GM18505 (cell line): ENCODE results near the gene NFATC3.
"Not testable (repeated sequence)": the region's sequence is repeated elsewhere in the genome, so short reads cannot be mapped to it uniquely, and the experiment has no call there.

Experiments
- ATAC-seq: cut with Tn5 transposase; IDR thresholded peaks from one replicate; pipeline ENCODE4 v1.9.1; 2021; ENCODE audit not compliant: unreplicated experiment
- POLR2A ChIP-seq: IDR thresholded peaks from 4 replicates; pipeline ENCODE4 v1.6.1; 2011; ENCODE audit warnings: borderline replicate concordance; ENCODE audit not compliant: insufficient read depth, insufficient read length; ENCODE audit errors: extremely low read depth

The NFATC3 gene

DNA sequence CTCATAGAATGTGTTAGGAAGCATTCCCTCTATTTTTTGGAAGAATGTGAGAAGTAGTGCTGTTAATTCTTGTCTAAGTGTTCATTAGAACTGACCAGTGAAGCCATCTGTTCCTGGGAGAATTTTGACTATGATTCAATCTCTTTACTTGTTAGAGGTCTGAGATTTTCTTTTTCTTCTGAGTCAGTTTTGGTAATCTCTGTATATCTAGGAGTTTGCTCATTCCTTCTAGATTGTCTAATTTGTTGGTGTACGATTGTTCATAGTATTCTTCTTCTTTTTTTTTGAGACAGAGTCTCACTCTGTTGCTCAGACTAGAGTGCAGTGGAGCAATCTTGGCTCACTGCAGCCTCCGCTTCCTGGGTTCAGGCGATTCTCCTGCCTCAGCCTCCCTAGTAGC is 20.4 kb downstream of the NFATC3 start:
- no peak for ATAC-seq
- no peak for TF ChIP-seq POLR2A

DNA sequence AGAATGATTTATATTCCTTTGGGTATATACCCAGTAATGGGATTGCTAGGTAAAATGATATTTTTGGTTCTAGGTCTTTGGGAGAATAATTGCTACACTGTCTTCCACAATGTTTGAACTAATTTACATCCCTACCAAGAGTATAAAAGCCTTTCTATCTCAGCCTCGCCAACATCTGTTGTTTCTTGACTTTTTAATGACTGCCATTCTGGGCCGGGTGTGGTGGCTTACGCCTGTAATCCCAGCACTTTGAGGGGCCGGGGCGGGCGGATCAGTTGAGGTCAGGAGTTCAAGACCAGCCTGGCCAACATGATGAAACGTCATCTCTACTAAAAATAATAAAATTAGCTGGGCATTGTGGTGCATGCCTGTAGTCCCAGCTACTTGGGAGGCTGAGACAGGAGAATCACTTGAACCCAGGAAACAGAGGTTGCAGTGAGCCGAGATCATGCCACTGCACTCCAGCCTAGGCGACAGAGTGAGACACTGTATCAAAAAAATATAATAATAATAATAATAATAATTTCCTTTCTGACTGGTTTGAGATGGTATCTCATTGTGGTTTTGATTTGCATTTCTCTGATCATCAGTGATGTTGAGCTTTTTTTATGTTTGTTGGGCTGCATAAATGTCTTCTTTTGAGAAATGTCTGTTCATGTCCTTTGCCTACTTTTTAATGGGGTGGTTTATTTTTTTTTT is 22.2 kb downstream of the NFATC3 start:
- not testable (repeated sequence) for ATAC-seq

DNA sequence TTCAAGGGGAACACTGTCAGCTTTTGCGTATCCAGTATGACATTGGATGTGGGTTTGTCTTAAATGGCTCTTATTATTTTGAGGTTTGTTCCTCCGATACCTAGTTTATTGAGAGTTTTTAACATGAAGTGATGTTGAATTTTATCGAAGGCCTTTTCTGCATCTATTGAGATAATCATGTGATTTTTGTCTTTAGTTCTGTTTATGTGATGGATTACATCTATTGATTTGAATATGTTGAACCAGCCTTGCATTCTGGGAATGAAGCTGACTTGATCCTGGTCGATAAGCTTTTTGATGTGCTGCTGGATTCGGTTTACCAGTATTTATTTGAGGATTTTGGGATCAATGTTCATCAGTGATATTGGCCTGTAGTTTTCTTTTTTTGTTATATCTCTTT is 24.0 kb downstream of the NFATC3 start:
- ATAC-seq, result not testable (repeated sequence)

DNA sequence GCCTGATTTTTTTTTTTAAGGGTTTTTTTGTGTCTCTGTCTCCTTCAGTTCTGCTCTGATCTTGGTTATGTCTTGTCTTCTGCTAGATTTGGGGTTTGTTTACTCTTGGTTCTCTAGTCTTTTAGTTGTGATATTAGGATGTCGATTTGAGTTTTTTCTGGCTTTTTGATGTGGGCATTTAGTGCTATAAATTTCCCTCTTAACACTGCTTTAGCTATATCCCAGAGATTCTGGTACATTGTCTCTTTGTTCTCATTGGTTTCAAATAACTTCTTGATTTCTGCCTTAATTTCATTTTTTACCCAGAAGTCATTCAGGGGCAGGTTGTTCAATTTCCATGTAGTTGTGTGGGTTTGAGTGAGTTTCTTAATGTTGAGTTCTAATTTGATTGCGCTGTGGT is 25.4 kb downstream of the NFATC3 start:
- ATAC-seq, result not testable (repeated sequence)

DNA sequence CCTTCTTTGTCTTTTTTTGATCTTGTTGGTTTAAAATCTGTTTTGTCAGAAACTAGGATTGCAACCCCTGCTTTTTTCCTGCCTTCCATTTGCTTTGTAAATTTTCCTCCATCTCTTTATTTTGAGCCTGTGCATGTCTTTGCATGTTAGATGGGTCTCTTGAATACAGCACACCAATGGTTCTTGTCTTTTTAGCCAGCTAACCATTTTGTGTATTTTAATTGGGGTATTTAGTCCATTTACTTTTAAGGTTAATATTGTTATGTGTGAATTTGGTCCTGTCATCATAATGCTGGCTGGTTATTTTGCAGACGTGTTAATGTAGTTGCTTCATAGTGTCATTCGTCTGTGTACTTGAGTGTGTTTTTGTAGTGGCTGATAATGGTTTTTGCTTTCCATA is 26.2 kb downstream of the NFATC3 start:
- no peak for ATAC-seq
- no peak for TF ChIP-seq POLR2A

DNA sequence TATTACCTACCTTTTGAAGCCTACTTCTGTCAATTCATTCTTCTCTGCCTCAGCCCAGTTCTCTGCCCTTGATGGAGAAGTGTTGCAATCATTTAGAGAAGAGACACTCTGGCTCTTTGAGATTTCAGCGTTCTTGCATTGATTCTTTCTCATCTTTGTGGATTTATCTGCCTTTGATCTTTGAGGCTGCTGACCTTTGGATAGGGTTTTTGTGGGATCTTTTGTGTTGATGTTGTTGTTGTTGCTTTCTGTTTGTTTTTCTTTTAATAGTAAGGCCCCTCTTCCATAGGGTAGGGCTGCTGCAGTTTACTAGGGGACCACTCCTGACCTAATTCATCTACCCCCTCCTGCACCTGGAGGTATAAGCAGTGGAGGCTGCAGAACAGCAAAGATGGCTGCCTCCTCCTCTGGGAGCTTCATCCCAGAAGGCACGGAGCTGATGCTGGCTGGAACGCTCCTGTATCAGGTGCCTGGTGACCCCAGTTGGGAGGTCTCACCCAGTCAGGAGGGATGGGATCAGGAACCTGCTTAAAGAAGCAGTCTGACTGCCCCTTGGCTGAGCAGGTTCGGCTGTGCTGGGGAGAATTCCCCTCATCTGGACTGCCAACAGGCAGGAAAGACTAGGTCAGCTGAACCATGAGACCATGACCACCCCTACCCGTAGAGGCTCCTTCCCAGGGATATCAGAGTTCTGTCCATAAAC is 28.0 kb downstream of the NFATC3 start:
- ATAC-seq, result no peak

DNA sequence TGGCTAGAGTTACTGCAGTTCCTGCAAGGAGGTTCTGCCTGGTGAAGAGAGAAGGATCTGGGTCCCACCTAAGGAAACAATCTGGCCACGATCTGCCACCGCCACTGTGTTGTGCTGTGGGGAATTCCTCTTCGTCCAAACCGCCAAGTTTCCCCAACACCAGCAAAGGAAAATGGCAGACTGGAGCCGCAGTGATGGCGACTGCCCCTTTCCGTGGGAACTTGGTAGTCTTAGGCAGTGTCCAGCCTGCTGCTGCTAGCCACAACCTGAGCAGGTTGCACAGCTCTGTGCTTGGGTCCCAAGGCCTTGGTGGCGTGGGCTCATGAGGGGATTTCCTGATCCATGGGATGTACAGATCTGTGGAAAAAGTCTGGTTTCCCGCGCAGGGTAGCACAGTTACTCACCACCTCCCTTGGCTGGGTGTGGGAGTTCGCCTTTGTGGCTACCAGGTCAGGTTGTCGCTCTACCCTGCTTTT is 28.6 kb downstream of the NFATC3 start:
- no peak for ATAC-seq
- no peak for TF ChIP-seq POLR2A

More for the DNA sequence above, 28.0 kb downstream of the NFATC3 start:
- TF ChIP-seq POLR2A, result no peak

DNA sequence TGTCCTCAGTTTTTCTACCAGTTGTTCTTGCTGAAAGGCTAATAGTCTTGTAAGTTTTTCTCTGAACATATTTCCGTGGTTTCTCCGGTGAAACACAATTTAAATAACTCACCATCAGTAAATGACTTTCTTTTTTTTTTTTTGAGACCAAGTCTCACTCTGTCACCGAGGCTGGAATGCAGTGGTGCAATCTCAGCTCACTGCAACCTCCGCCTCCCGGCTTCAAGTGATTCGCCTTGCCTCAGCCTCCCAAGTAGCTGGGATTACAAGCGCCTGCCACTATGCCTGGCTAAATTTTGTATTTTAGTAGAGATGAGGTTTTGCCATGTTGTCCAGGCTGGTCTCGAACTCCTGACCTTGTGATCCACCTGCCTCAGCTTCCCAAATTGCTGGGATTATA is 29.8 kb downstream of the NFATC3 start:
- not testable (repeated sequence) for ATAC-seq

DNA sequence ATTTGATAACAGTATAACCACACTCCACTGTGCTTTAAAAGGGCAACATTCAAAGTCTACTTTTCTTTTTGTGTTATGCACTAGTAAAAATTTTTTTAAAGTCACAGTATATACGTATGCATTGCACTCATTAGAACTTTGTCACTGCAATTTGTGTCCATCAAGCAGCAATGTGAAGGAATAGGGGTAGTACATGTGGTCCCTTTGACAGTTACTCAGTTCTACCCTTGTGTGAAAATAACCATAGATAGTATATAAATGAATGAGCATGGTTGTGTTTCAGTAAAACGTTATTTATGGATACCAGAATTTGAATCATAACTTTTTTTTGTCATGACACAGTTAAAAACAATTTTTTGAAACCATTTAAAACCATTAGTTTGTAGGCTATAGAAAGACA is 30.7 kb downstream of the NFATC3 start:
- no peak for TF ChIP-seq POLR2A
- ATAC-seq, result no peak

DNA sequence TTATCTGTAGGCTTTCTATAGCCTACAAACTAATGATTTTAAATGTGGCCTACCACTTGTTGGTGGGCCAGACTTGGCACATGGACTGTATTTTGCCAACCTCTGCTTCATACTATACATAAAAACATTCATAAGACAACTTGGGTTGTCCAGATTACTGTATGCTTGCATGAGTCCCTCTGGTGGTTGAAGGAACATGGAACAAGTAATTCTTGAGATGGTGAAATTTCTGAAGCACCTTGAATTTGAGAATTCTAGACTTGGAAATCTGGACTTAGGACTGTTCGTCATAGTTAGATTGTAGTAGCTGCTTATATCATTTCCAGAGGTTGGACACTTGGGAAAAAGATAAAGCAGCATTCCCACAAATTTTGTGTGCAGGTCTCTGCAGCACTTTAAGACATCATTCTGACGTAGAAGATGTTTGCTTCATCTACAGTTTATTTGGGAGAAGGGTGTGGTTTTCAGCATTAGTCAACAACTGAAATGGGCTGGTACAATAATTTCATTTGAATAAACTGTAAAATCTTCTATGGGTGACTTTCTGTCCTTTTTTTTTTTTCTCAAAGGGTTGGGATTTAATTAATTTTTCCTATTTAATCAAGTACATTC is 31.2 kb downstream of the NFATC3 start:
- no peak for TF ChIP-seq POLR2A
- no peak for ATAC-seq

DNA sequence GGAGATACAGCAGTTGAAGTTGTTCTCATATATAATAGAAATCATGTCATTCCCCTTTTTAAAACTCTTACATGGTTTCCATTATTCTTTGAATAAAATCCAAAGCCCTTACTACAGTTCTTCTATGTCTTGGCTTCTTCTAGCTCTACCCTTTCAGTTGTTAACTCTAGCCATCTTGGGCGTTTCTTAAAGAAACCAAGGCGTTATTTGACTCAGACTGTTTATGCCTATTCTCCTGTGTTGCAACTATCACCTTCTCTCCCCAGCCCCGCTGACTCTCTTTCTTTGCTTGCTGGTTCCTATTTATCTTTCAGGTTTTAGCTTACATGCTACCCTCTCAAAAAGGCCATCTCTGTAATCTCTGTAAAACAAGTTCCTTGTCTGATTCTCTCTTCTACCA is 32.7 kb downstream of the NFATC3 start:
- no peak for TF ChIP-seq POLR2A
- ATAC-seq, result no peak

DNA sequence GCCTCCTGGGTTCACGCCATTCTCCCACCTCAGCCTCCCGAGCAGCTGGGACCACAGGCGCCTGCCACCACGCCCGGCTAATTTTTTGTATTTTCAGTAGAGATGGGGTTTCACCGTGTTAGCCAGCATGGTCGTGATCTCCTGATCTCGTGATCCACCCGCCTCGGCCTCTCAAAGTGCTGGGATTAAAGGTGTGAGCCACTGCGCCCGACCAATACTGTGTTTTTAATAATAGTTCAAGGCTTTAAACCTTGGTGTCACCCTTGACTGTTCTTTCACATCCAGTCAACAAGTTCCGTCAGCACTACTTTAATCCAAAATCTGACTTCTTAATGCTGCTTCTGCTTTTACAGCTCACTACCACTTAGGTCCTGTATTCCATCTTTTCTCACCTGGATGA is 33.8 kb downstream of the NFATC3 start:
- not testable (repeated sequence) for ATAC-seq

DNA sequence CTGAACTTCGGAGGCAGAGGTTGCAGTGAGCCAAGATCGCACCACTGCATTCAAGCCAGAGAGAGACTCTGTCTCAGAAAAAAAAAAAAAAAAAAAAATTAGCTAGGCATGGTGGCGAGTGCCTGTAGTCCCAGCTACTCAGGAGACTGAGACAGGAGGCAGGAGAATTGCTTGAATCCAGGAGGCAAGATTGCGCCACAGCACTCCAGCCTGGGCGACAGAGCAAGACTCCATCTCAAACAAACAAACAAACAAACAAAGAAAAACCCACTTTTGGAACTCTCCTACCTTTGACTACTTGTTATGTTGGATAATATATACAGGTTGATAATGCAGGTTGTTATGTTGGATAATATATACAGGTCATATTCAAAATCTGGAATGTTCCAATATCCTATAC is 35.3 kb downstream of the NFATC3 start:
- not testable (repeated sequence) for ATAC-seq

DNA sequence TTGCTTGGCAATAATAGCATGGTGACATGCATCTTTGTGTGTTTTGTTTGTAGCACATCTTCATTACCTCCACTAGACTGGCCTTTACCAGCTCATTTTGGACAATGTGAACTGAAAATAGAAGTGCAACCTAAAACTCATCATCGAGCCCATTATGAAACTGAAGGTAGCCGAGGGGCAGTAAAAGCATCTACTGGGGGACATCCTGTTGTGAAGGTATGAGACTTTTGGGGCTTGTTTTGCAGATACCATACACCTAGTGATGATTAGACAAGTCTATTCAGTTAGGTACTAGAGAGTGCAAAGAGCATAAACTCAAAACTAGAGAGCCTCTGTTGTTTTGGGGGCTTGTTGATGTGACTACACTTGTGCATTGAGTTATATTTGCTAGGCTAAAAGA is 41.2 kb downstream of the NFATC3 start:
- TF ChIP-seq POLR2A, result no peak
- no peak for ATAC-seq
